ENCODE measurements around the gene ST8SIA5.

ST8SIA5 gene

GRCh38 chr18:46706968-46707367, 49.9 kb downstream of the ST8SIA5 start:
- no peak for DNase-seq (ENCODE audit: low read depth)

- DNase-seq (ENCODE audit: low read depth), result no peak
Observed at GRCh38 chr18:46705521-46705920, 51.3 kb downstream of the ST8SIA5 start.

GRCh38 chr18:46704816-46705215, 52.0 kb downstream of the ST8SIA5 start:
- no peak for DNase-seq (ENCODE audit: low read depth)

GRCh38 chr18:46704189-46704588, 52.7 kb downstream of the ST8SIA5 start:
- DNase-seq (ENCODE audit: low read depth), result no peak

- no peak for DNase-seq (ENCODE audit: low read depth)
Observed at GRCh38 chr18:46702471-46702870, 54.4 kb downstream of the ST8SIA5 start.

GRCh38 chr18:46700066-46700824, 56.6 kb downstream of the ST8SIA5 start:
- no peak for DNase-seq (ENCODE audit: low read depth)

GRCh38 chr18:46696702-46697101, 60.2 kb downstream of the ST8SIA5 start:
- DNase-seq (ENCODE audit: low read depth), result no peak

- no peak for DNase-seq (ENCODE audit: low read depth)
Observed at GRCh38 chr18:46696268-46696667, 60.6 kb downstream of the ST8SIA5 start.

- no peak for DNase-seq (ENCODE audit: low read depth)
Observed at GRCh38 chr18:46693996-46694395, 62.9 kb downstream of the ST8SIA5 start.

- DNase-seq (ENCODE audit: low read depth), result no peak
Observed at GRCh38 chr18:46688853-46689525, 67.9 kb downstream of the ST8SIA5 start.

GRCh38 chr18:46686186-46686585, 70.7 kb downstream of the ST8SIA5 start:
- DNase-seq (ENCODE audit: low read depth), result no peak

- DNase-seq (ENCODE audit: low read depth), result no peak
Observed at GRCh38 chr18:46683252-46683651, 73.6 kb downstream of the ST8SIA5 start.

- no peak for DNase-seq (ENCODE audit: low read depth)
Observed at GRCh38 chr18:46680784-46681695, 75.8 kb downstream of the ST8SIA5 start.

GRCh38 chr18:46679846-46680598, 76.8 kb downstream of the ST8SIA5 start:
- DNase-seq (ENCODE audit: low read depth), result no peak

GRCh38 chr18:46678785-46679399, 78.0 kb downstream of the ST8SIA5 start:
- no peak for DNase-seq (ENCODE audit: low read depth)

- no peak for DNase-seq (ENCODE audit: low read depth)
Observed at GRCh38 chr18:46678041-46678440, 78.8 kb downstream of the ST8SIA5 start.

GRCh38 chr18:46677611-46678010, 79.2 kb downstream of the ST8SIA5 start:
- no peak for DNase-seq (ENCODE audit: low read depth)

GRCh38 chr18:46676182-46676835, 80.5 kb downstream of the ST8SIA5 start:
- DNase-seq (ENCODE audit: low read depth), result no peak

- no peak for DNase-seq (ENCODE audit: low read depth)
Observed at GRCh38 chr18:46675112-46675511, 81.7 kb downstream of the ST8SIA5 start.

GRCh38 chr18:46672062-46672970, 84.5 kb downstream of the ST8SIA5 start:
- no peak for DNase-seq (ENCODE audit: low read depth)
